GM23338 (cell line): Measurements from ENCODE around the gene ASPDH. TPM values are rescaled to one million over a fixed set of nuclear protein-coding genes. Genes with fewer than 3 reads are reported as not detected.

ENCODE experiments used
- ATAC-seq: fragments of 200-7000 bp; cut with Tn5 transposase; 3 replicates; pipeline ENCODE4 v1.9.1; 2020
- DNase-seq: peaks from one replicate; pipeline ENCODE4 v3.0.0-alpha.2; 2015; ENCODE audit warnings: low spot score
- H2AFZ ChIP-seq: fragments of 200-600 bp; sonication (generic); 2 replicates; pipeline ENCODE4 v1.8.0; 2016; ENCODE audit warnings: antibody characterized with exemption, mild to moderate bottlenecking, moderate library complexity
- H3F3A ChIP-seq: fragments of 200-600 bp; sonication (generic); replicated peaks from 2 replicates; pipeline ENCODE4 v1.8.0; 2017; ENCODE audit warnings: antibody characterized with exemption, mixed run types, low read depth
- H3K27ac ChIP-seq: fragments of 200-600 bp; sonication (generic); 2 replicates; pipeline ENCODE4 v1.6.1; 2016; ENCODE audit warnings: low read depth
- H3K27me3 ChIP-seq: fragments of 200-600 bp; sonication (generic); 2 replicates; pipeline ENCODE4 v1.8.0; 2016; ENCODE audit warnings: mild to moderate bottlenecking, mixed run types, moderate library complexity; ENCODE audit not compliant: insufficient read depth
- H3K36me3 ChIP-seq: fragments of 200-600 bp; sonication (generic); 2 replicates; pipeline ENCODE4 v1.8.0; 2016; ENCODE audit warnings: mild to moderate bottlenecking; ENCODE audit not compliant: insufficient read depth
- H3K4me1 ChIP-seq: fragments of 200-600 bp; sonication (generic); 2 replicates; pipeline ENCODE4 v1.8.0; 2016; ENCODE audit warnings: mild to moderate bottlenecking, moderate library complexity; ENCODE audit not compliant: insufficient read depth
- H3K4me2 ChIP-seq: fragments of 200-600 bp; sonication (generic); 2 replicates; pipeline ENCODE4 v1.7.1; 2017; ENCODE audit warnings: mixed run types
- H3K4me3 ChIP-seq: fragments of 200-600 bp; sonication (generic); 2 replicates; pipeline ENCODE4 v1.6.1; 2016; ENCODE audit warnings: mixed run types
- H3K79me2 ChIP-seq: fragments of 200-600 bp; sonication (generic); replicated peaks from 2 replicates; pipeline ENCODE4 v1.8.0; 2017; ENCODE audit warnings: mild to moderate bottlenecking; ENCODE audit not compliant: insufficient read depth
- H3K9me2 ChIP-seq: fragments of 200-600 bp; sonication (generic); 2 replicates; pipeline ENCODE4 v1.8.0; 2017; ENCODE audit not compliant: insufficient read depth
- H4K20me1 ChIP-seq: fragments of 200-600 bp; sonication (generic); replicated peaks from 2 replicates; pipeline ENCODE4 v1.8.0; 2017; ENCODE audit warnings: mild to moderate bottlenecking; ENCODE audit not compliant: insufficient read depth
- H3K27ac Mint-ChIP-seq: 2 replicates; pipeline ENCODE4 v1.8.0; 2020; ENCODE audit warnings: inconsistent platforms, mild to moderate bottlenecking, moderate library complexity, mixed read lengths
- H3K27me3 Mint-ChIP-seq: 3 replicates; pipeline ENCODE4 v1.8.0; 2022; ENCODE audit warnings: low read depth, mild to moderate bottlenecking, moderate library complexity, mixed read lengths, inconsistent platforms; ENCODE audit not compliant: insufficient read depth, poor library complexity
- H3K36me3 Mint-ChIP-seq: 3 replicates; pipeline ENCODE4 v1.8.0; 2021; ENCODE audit warnings: low read depth, mild to moderate bottlenecking, inconsistent platforms, moderate library complexity, mixed read lengths
- H3K4me1 Mint-ChIP-seq: 3 replicates; pipeline ENCODE4 v1.8.0; 2020; ENCODE audit warnings: mild to moderate bottlenecking, inconsistent platforms, mixed read lengths
- H3K4me3 Mint-ChIP-seq: 3 replicates; pipeline ENCODE4 v1.8.0; 2021; ENCODE audit warnings: moderate library complexity, mild to moderate bottlenecking, inconsistent platforms, mixed read lengths
- H3K9me3 Mint-ChIP-seq: 3 replicates; pipeline ENCODE4 v1.8.0; 2020; ENCODE audit warnings: moderate library complexity, mild to moderate bottlenecking, inconsistent platforms, mixed read lengths
- CREB1 ChIP-seq: fragments of 250-450 bp; sonication (Bioruptor Pico); IDR thresholded peaks from 2 replicates; pipeline ENCODE4 v1.5.0; 2020; ENCODE audit warnings: low read depth, mild to moderate bottlenecking, moderate library complexity
- EZH2 ChIP-seq: fragments of 200-600 bp; sonication (generic); IDR thresholded peaks from one replicate; pipeline ENCODE4 v1.8.0; 2017; ENCODE audit warnings: antibody characterized with exemption, mild to moderate bottlenecking, low read depth; ENCODE audit not compliant: unreplicated experiment
- EZH2phosphoT487 ChIP-seq: fragments of 200-600 bp; sonication (generic); IDR thresholded peaks from one replicate; pipeline ENCODE4 v1.8.1; 2018; ENCODE audit warnings: antibody characterized with exemption; ENCODE audit not compliant: unreplicated experiment
- JUNB ChIP-seq: IDR thresholded peaks from one replicate; pipeline ENCODE4 v1.6.1; 2016; ENCODE audit warnings: antibody characterized with exemption; ENCODE audit not compliant: unreplicated experiment
- NANOG ChIP-seq: IDR thresholded peaks from 2 replicates; pipeline ENCODE4 v1.6.1; 2016; ENCODE audit warnings: antibody characterized with exemption, borderline replicate concordance
- POLR2AphosphoS5 ChIP-seq: IDR thresholded peaks from 2 replicates; pipeline ENCODE4 v1.6.1; 2016; ENCODE audit warnings: antibody characterized with exemption, low read depth
- STAT1 ChIP-seq: IDR thresholded peaks from one replicate; pipeline ENCODE4 v1.6.1; 2016; ENCODE audit warnings: antibody characterized with exemption; ENCODE audit not compliant: unreplicated experiment
- ZNF114 ChIP-seq: fragments of 250-450 bp; sonication (Bioruptor Pico); IDR thresholded peaks from 2 replicates; pipeline ENCODE4 v1.5.0; 2020; ENCODE audit warnings: mild to moderate bottlenecking, moderate library complexity
- ZNF331 ChIP-seq: fragments of 250-450 bp; sonication (Bioruptor Pico); IDR thresholded peaks from 2 replicates; pipeline ENCODE4 v1.5.0; 2020; ENCODE audit warnings: low read depth, mild to moderate bottlenecking, moderate library complexity
- long read RNA-seq: library from polyadenylated mRNA; unstranded; transcript quantifications from one replicate; pipeline ENCODE4 v2.0.0, GENCODE V29; 2020; ENCODE audit not compliant: unreplicated experiment
- polyA plus RNA-seq: library from polyadenylated mRNA; unstranded; fragments of >200 nt; fragmentation: Nextera tagmentation; extraction: Ambion mirVana; gene quantifications from 2 replicates; pipeline ENCODE4 v1.2.1, GENCODE V29; 2016
- total RNA-seq: library from RNA; depleted of rRNA; stranded (reverse); fragments of >200 nt; shearing (Covaris generic); gene quantifications from 2 replicates; pipeline ENCODE4 v1.2.3, GENCODE V29; 2014; rRNA removed
- TF ChIP-seq, protein P1 (sequence below): IDR thresholded peaks from 2 replicates; pipeline ENCODE4 v1.6.1; 2016; ENCODE audit warnings: antibody characterized with exemption
- TF ChIP-seq, protein P2 (sequence below), 2 experiments: fragments of 200-600 bp in 1 of 2; sonication (generic) in 1 of 2; conservative IDR thresholded peaks; 2 replicates each; pipeline versions ENCODE4 v1.5.1 to v1.6.1; 2016 to 2017; ENCODE audit warnings: antibody characterized with exemption in 2 of 2, low read depth in 2 of 2, mild to moderate bottlenecking in 2 of 2, moderate library complexity in 1 of 2
- TF ChIP-seq, protein P3 (sequence below): IDR thresholded peaks from one replicate; pipeline ENCODE4 v1.6.1; 2018; ENCODE audit warnings: antibody characterized with exemption; ENCODE audit not compliant: unreplicated experiment
- TF ChIP-seq, protein P4 (sequence below): fragments of 250-450 bp; sonication (Bioruptor Pico); IDR thresholded peaks from 2 replicates; pipeline ENCODE4 v1.5.0; 2020; ENCODE audit warnings: mild to moderate bottlenecking, moderate library complexity

Gene ASPDH
- not detected in 2 replicates for total RNA-seq
- polyA plus RNA-seq = not detected in 2 replicates
- long read RNA-seq = 0 reads

DNA sequence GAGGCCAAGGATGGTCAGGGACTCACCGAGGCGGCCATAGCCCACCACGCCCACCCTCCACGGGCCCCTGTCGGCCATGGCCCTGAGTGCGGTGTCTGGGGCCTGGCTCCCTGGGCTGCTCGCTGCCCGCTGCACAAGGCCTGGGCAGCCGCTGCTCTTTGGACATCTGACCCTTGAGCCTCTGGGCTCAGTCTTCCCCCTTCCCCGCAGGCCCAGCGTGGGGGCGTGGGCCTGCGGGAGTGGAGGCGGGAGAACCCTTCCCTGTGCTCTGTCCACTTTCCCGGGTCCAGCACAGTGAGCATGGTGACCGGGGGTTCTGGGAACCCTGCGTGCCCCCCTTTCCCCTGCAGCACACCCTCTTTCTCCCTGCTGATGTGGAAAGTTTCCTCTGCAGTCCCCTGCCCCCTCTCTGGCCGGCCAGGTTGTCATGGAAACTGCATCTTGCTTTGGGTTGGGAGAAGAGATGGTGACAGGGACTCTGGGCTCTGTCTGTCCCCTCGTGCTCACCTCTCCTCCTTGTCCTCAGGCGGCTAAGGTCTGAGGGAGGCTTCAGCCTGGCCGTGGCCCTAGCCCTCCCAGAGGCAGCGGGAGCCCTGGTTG lies at the start of gene ASPDH:
Gene ASPDH, minus strand, starts transcription at position 168 of the 600 bp plus-strand sequence. Its CDS starts 90 bp downstream, at position 78.
- ATAC-seq (no peak), DNase-seq (no peak)
- Mint-ChIP-seq H3K4me3 (no peak within 1 kb of the TSS), H3K4me1 (no peaks in the 10 kb centered on the region), H3K36me3 (peaks cover 25% of the 10 kb centered on the region), H3K27me3 (peaks cover 8% of the 10 kb centered on the region), H3K9me3 (peaks cover 86% of the 10 kb centered on the region), H3K27ac (no peak within 1 kb of the TSS)
- no peak within 1 kb of the TSS for H3K4me3 ChIP-seq
- H4K20me1 ChIP-seq = no peaks in the 10 kb centered on the region; the same call in 1 of the 2 replicates
- H3K27ac ChIP-seq = no peak within 1 kb of the TSS
- no peaks in the 10 kb centered on the region for H3K79me2 ChIP-seq
- H3K36me3 ChIP-seq = no peaks in the 10 kb centered on the region
- no peak within 1 kb of the TSS for H2AFZ ChIP-seq
- H3K4me2 ChIP-seq = no peak within 1 kb of the TSS
- H3K9me2 ChIP-seq = no peaks in the 10 kb centered on the region
- TF ChIP-seq EZH2phosphoT487 (no peak), STAT1 (no peak), POLR2AphosphoS5 (no peak), ZNF114 (CRISPR knock-in tag) (no peak), CREB1 (CRISPR knock-in tag) (no peak), ZNF331 (no peak), JUNB (no peak), NANOG (no peak), EZH2 (no peak)
- TF ChIP-seq, protein P1, sequence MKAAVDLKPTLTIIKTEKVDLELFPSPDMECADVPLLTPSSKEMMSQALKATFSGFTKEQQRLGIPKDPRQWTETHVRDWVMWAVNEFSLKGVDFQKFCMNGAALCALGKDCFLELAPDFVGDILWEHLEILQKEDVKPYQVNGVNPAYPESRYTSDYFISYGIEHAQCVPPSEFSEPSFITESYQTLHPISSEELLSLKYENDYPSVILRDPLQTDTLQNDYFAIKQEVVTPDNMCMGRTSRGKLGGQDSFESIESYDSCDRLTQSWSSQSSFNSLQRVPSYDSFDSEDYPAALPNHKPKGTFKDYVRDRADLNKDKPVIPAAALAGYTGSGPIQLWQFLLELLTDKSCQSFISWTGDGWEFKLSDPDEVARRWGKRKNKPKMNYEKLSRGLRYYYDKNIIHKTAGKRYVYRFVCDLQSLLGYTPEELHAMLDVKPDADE = no peak
- TF ChIP-seq, protein P2, sequence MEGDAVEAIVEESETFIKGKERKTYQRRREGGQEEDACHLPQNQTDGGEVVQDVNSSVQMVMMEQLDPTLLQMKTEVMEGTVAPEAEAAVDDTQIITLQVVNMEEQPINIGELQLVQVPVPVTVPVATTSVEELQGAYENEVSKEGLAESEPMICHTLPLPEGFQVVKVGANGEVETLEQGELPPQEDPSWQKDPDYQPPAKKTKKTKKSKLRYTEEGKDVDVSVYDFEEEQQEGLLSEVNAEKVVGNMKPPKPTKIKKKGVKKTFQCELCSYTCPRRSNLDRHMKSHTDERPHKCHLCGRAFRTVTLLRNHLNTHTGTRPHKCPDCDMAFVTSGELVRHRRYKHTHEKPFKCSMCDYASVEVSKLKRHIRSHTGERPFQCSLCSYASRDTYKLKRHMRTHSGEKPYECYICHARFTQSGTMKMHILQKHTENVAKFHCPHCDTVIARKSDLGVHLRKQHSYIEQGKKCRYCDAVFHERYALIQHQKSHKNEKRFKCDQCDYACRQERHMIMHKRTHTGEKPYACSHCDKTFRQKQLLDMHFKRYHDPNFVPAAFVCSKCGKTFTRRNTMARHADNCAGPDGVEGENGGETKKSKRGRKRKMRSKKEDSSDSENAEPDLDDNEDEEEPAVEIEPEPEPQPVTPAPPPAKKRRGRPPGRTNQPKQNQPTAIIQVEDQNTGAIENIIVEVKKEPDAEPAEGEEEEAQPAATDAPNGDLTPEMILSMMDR (conservative IDR thresholded peaks at IDR 0.05; ENCODE audit: low read depth in 2 of 2) = no peak
- TF ChIP-seq, protein P3, sequence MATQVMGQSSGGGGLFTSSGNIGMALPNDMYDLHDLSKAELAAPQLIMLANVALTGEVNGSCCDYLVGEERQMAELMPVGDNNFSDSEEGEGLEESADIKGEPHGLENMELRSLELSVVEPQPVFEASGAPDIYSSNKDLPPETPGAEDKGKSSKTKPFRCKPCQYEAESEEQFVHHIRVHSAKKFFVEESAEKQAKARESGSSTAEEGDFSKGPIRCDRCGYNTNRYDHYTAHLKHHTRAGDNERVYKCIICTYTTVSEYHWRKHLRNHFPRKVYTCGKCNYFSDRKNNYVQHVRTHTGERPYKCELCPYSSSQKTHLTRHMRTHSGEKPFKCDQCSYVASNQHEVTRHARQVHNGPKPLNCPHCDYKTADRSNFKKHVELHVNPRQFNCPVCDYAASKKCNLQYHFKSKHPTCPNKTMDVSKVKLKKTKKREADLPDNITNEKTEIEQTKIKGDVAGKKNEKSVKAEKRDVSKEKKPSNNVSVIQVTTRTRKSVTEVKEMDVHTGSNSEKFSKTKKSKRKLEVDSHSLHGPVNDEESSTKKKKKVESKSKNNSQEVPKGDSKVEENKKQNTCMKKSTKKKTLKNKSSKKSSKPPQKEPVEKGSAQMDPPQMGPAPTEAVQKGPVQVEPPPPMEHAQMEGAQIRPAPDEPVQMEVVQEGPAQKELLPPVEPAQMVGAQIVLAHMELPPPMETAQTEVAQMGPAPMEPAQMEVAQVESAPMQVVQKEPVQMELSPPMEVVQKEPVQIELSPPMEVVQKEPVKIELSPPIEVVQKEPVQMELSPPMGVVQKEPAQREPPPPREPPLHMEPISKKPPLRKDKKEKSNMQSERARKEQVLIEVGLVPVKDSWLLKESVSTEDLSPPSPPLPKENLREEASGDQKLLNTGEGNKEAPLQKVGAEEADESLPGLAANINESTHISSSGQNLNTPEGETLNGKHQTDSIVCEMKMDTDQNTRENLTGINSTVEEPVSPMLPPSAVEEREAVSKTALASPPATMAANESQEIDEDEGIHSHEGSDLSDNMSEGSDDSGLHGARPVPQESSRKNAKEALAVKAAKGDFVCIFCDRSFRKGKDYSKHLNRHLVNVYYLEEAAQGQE = no peak
- TF ChIP-seq, protein P4, sequence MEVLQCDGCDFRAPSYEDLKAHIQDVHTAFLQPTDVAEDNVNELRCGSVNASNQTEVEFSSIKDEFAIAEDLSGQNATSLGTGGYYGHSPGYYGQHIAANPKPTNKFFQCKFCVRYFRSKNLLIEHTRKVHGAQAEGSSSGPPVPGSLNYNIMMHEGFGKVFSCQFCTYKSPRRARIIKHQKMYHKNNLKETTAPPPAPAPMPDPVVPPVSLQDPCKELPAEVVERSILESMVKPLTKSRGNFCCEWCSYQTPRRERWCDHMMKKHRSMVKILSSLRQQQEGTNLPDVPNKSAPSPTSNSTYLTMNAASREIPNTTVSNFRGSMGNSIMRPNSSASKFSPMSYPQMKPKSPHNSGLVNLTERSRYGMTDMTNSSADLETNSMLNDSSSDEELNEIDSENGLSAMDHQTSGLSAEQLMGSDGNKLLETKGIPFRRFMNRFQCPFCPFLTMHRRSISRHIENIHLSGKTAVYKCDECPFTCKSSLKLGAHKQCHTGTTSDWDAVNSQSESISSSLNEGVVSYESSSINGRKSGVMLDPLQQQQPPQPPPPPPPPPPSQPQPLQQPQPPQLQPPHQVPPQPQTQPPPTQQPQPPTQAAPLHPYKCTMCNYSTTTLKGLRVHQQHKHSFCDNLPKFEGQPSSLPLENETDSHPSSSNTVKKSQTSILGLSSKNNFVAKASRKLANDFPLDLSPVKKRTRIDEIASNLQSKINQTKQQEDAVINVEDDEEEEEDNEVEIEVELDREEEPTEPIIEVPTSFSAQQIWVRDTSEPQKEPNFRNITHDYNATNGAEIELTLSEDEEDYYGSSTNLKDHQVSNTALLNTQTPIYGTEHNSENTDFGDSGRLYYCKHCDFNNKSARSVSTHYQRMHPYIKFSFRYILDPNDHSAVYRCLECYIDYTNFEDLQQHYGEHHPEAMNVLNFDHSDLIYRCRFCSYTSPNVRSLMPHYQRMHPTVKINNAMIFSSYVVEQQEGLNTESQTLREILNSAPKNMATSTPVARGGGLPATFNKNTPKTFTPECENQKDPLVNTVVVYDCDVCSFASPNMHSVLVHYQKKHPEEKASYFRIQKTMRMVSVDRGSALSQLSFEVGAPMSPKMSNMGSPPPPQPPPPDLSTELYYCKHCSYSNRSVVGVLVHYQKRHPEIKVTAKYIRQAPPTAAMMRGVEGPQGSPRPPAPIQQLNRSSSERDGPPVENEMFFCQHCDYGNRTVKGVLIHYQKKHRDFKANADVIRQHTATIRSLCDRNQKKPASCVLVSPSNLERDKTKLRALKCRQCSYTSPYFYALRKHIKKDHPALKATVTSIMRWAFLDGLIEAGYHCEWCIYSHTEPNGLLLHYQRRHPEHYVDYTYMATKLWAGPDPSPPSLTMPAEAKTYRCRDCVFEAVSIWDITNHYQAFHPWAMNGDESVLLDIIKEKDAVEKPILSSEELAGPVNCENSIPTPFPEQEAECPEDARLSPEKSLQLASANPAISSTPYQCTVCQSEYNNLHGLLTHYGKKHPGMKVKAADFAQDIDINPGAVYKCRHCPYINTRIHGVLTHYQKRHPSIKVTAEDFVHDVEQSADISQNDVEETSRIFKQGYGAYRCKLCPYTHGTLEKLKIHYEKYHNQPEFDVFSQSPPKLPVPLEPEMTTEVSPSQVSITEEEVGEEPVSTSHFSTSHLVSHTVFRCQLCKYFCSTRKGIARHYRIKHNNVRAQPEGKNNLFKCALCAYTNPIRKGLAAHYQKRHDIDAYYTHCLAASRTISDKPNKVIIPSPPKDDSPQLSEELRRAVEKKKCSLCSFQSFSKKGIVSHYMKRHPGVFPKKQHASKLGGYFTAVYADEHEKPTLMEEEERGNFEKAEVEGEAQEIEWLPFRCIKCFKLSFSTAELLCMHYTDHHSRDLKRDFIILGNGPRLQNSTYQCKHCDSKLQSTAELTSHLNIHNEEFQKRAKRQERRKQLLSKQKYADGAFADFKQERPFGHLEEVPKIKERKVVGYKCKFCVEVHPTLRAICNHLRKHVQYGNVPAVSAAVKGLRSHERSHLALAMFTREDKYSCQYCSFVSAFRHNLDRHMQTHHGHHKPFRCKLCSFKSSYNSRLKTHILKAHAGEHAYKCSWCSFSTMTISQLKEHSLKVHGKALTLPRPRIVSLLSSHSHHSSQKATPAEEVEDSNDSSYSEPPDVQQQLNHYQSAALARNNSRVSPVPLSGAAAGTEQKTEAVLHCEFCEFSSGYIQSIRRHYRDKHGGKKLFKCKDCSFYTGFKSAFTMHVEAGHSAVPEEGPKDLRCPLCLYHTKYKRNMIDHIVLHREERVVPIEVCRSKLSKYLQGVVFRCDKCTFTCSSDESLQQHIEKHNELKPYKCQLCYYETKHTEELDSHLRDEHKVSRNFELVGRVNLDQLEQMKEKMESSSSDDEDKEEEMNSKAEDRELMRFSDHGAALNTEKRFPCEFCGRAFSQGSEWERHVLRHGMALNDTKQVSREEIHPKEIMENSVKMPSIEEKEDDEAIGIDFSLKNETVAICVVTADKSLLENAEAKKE (CRISPR knock-in tag) = no peak
- peaks cover 25% of the 10 kb centered on the region for H3K27me3 ChIP-seq
- H3F3A ChIP-seq = no peaks in the 10 kb centered on the region
- H3K4me1 ChIP-seq = peaks cover 10% of the 10 kb centered on the region; the same call in 1 of the 2 replicates
